Astrocyte of the cerebellum (primary cell): ENCODE data around the gene CDK9.

ENCODE experiments used
- DNase-seq: peaks from one replicate; pipeline ENCODE4 v3.0.0-alpha.2; 2011; ENCODE audit warnings: low read depth
- H3K4me3 ChIP-seq: 2 replicates; pipeline ENCODE4 v1.5.1; 2011; ENCODE audit warnings: mild to moderate bottlenecking, low read depth, low read length, moderate library complexity
- in situ Hi-C: cut with HindIII; loops from 2 replicates; pipeline ENCODE4 v1.10.0; 2017; ENCODE audit warnings: low sequenced_read_pairs
- TF ChIP-seq, protein P1 (sequence below): IDR thresholded peaks from 2 replicates; pipeline ENCODE4 v1.5.1; 2012; ENCODE audit warnings: low read length, low read depth, moderate library complexity, mild to moderate bottlenecking; ENCODE audit errors: missing control alignments

The CDK9 gene

GRCh38 chr9:127773272-127773671 lies 12.6 kb upstream of the CDK9 start:
- TF ChIP-seq, protein P1, sequence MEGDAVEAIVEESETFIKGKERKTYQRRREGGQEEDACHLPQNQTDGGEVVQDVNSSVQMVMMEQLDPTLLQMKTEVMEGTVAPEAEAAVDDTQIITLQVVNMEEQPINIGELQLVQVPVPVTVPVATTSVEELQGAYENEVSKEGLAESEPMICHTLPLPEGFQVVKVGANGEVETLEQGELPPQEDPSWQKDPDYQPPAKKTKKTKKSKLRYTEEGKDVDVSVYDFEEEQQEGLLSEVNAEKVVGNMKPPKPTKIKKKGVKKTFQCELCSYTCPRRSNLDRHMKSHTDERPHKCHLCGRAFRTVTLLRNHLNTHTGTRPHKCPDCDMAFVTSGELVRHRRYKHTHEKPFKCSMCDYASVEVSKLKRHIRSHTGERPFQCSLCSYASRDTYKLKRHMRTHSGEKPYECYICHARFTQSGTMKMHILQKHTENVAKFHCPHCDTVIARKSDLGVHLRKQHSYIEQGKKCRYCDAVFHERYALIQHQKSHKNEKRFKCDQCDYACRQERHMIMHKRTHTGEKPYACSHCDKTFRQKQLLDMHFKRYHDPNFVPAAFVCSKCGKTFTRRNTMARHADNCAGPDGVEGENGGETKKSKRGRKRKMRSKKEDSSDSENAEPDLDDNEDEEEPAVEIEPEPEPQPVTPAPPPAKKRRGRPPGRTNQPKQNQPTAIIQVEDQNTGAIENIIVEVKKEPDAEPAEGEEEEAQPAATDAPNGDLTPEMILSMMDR: no peak
- DNase-seq: no peak
- no peak overlapping the region for H3K4me3 ChIP-seq
- in situ Hi-C loops: no loop called here

DNA sequence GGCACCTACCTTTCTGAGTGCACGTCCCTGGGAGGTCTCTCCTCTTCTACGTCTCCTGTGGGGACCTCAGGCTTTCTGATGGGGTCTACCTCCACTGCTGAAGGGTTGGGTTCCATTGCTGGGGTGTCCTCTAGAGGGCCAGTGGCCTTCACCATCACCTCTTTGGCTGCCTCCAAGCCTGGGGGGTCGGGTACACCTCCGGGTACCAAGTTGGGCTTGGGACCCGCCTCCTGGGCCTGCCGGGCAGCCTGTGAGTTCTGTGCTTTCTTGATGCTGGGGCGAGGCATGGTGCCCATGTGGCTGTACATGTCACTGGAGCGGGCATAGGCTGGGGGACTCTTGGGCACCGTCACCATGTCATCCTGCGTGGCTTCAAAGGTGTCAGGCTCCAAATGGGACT lies 11.9 kb upstream of the CDK9 start:
- TF ChIP-seq, protein P1: no peak
- no peak for DNase-seq
- H3K4me3 ChIP-seq: no peak overlapping the region
- in situ Hi-C loops: no loop called here

DNA sequence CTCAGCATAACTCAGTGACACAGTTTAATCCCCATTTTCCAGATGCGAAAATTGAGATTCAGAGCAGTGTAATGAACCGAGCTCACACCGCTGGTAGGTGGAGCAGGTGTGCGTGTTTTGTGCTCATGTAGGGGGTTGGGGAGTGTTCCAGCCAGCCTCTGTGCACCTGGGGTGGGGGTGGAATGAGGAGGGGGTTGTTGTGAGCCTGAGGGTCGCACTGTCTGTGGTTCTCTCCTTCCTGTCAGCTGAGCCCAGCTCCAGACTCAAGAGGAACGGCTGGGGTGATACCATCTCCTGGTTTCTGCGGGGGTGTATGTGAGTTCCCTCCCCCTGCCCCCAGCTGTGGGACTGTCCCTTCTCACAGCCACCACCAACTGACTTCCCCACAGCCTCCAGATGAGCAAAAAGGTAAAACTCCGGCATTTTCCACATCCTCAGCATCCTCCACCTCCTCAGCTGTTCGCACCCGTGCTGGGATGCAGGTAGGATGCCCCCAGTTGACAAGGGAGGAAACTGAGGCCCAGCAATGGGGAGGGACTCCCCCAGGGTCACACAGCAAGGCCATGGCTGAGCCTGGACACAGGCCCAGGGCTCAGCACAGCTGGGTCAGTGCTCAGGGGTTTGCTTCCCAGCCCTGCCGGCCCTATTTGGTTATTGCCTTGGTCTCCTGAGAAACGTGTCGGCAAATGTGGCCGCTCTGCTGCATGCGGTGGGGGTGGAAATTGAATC lies 9.5 kb upstream of the CDK9 start:
- in situ Hi-C loops: no loop called here
- DNase-seq: no peak
- no peak overlapping the region for H3K4me3 ChIP-seq
- TF ChIP-seq, protein P1: no peak

- no peak overlapping the region for H3K4me3 ChIP-seq
Measured at GRCh38 chr9:127776924-127777289, 8.9 kb upstream of the CDK9 start.

DNA sequence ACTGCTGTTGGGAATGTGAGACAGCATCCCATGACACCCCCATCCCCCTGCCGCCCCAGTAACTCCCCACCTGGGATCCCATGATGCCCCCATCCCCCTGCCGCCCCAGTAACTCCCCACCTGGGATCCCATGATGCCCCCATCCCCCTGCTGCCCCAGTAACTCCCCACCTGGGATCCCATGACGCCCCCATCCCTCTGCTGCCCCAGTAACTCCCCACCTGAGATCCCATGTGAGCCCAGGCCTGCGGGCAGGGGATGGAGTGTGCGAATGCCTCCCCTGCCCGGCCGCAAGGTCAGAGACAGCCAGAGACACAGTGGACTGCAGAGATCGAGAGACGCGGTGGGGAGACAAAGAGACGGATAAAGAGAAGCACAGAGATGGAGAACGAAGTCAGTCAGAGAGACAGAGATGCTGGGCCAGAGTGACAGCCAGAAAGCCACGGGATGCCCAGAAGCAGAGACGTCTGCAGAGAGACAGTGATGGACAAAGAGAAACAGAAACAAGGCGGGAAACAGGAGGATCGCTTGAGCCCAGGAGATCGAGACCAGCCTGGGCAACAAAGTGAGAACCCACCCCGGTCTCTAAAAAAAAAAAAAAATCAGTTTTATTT lies 8.4 kb upstream of the CDK9 start:
- no peak for DNase-seq
- in situ Hi-C loops: no loop called here
- no peak overlapping the region for H3K4me3 ChIP-seq
- TF ChIP-seq, protein P1: no peak

More at GRCh38 chr9:127776924-127777289, 8.9 kb upstream of the CDK9 start:
- TF ChIP-seq, protein P1: no peak
- no peak for DNase-seq
- in situ Hi-C loops: no loop called here

GRCh38 chr9:127778280-127779135 lies 7.3 kb upstream of the CDK9 start, which contains the start of gene SH2D3C:
Gene SH2D3C, minus strand, starts transcription at chr9:127778666. Its CDS starts 39 bp downstream, at chr9:127778627.
- in situ Hi-C loops: no loop called here
- no peak for DNase-seq
- TF ChIP-seq, protein P1: no peak
- no peak within 1 kb of the TSS for H3K4me3 ChIP-seq
